Stimulated activated CD8-positive, alpha-beta memory T cell treated with anti-CD3 and anti-CD28 coated beads, Interleukin-2, amount 100 ng/mL, for 48 hours (primary cell): ENCODE measurements around the gene INA.
A peak's percentile ranks its signal among the peaks of the same experiment; 100 is the strongest.
"Not testable (repeated sequence)": the region's sequence is repeated elsewhere in the genome, so short reads cannot be mapped to it uniquely, and the experiment has no call there.

Source experiments
- DNase-seq, 2 donors: peaks; one replicate each; pipeline ENCODE4 v3.0.0-alpha.2; 2020; ENCODE audit warnings: low read depth in 2 of 2

Gene INA

GRCh38 chr10:103276896-103277712, at the start of gene INA:
Gene INA (plus strand): TSS chr10:103277138. CDS start chr10:103277212, 74 bp downstream.
- DNase-seq = peak in 1 of 2 donors; percentile 24

DNA sequence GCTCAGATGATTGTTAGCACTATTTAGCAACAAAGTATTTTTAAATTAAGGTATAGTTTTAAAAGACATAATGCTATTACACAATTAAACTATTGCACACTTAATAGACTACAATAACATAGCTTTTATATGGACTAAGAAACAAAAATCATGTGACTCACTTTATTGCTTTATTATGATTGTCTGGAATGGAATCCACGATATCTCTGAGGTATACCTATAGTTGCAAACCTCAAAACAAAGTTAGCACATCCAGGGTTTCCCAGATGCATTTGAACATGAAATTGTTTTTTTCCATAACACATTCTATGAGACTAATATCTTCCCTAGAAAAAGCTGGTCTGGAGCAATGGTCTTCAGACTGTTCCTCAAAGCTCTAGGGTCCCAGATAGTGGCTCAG, 49.5 kb upstream of the INA start:
- DNase-seq = no peak

- DNase-seq = no peak
Observed at GRCh38 chr10:103231047-103231551, 45.8 kb upstream of the INA start.

- DNase-seq = no peak
Observed at GRCh38 chr10:103232131-103232673, 44.7 kb upstream of the INA start.

DNA sequence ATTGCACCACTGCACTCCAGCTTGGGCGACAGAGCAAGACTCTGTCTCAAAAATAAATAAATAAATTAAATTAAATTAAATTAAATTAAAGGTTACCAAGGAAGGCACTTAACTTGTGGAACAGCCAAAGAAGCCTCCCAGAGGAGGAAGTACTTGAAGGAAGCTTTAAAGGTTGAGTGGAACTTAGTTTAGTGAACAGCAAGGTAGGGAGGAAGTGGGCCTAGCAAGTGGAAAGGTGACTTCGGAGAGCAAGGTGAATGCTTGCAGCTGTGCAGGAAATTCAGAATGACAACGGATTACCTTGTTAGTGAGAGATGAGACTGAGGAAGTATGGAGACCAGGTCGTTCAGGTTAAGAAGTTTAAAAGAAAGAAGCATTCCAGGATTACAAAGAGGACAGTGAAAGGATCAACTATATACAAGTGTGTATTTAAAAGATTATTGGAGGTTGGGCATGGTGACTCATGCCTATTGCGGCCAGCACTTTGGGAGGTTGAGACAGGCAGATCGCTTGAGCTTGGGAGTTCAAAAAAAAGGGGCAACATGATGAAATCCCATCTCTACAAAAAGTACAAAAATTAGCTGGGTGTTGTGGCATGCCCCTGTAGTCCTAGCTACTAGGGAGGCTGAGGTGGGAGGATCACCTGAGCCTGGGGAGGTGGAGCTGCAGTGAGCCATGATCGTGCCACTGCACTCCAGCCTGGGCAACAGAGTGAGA, 44.0 kb upstream of the INA start:
- no peak for DNase-seq

DNA sequence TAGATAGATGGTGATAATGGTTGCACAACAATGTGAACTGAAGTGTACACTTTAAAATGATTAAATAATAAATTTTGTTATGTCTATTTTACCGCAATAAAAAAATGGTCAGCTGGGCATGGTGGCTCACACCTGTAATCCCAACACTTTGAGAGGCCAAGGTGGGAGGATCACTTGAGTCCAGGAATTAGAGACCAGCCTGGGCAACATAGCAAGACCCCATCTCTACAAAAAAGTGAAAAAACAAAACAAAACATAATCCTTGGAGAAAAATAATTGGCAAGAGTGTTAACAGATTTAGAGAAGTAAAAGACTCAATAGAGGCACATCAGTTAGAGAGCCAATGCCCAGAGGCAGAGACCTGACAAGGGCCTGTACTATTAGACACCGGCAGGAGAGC, 41.2 kb upstream of the INA start:
- DNase-seq = no peak

- no peak for DNase-seq
Observed at GRCh38 chr10:103238506-103239252, 38.3 kb upstream of the INA start.

GRCh38 chr10:103241262-103242011, 35.5 kb upstream of the INA start:
- no peak for DNase-seq

DNA sequence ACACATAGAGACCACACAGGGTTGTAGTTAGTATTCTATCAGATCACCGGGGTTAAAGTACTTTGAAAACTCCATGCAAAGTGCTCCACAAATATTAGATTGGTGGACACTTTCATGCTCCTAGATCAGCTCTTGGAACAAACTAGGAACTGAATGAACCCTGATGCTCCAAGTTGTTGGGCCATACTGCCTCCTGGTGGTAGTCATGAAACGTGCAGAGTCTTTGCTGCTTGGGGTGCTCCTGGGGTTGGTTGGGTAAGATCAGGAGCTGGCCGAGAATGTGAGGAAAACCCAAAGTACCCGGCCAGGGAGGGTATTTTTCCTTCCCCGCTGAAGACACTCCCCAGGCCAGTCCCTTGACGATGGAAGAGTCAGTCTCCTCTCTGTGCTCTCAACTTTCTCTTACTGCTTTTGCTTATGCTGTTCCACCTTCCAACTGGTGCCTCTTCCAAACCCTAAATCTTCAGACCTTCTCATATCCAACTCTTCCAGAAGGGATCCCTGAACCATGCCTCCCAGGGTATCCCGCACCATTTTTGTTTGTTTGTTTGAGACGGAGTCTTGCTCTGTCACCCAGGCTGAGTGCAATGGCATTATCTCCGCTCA, 32.2 kb upstream of the INA start:
- peak; percentile 22 to 42 for DNase-seq

- not testable (repeated sequence) for DNase-seq
Observed at GRCh38 chr10:103245587-103245986, 31.4 kb upstream of the INA start, which contains the start of gene RPEL1. Gene RPEL1 (plus strand): TSS chr10:103245887. CDS start chr10:103245997, 110 bp downstream.

- DNase-seq = no peak
Observed at GRCh38 chr10:103246324-103246723, 30.6 kb upstream of the INA start.

DNA sequence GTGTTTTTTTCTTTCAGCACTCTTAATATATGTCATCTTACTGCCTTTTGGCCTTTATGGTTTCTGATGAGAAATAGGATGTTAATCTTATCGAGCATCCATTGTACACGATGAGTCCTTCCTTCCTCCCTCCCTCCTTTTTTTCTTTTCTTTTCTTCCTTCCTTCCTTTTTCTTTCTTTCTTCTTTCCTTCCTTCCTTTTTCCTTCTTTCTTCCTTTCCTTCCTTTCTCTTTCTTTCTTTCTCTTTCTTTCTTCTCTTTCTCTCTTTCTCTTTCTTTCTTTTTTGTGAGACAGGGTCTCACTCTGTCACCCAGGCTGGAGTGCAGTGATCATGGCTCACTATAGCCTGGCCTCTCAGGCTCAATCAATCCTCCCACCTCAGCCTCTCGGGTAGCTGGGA, 22.8 kb upstream of the INA start:
- no peak for DNase-seq

- DNase-seq = no peak
Observed at GRCh38 chr10:103254538-103255325, 22.2 kb upstream of the INA start.

DNA sequence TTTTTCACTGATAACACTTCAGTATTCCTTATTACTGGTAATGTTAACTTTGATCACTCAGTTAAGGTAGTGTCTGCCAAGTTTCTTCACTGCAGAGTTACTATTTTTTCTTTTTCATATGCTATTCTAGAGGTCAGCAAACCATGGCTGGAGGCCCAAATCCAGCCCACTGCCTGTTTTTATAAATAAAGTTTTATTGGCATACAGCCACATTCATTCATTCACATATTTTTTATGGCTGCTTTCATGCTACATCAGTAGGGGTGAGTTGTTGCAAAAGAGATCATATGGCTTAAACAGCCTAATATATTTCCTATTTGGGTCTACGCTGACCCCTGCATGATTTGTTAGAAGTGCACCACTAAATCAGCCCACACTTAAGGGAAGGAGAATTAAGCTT, 20.3 kb upstream of the INA start:
- DNase-seq = no peak

DNA sequence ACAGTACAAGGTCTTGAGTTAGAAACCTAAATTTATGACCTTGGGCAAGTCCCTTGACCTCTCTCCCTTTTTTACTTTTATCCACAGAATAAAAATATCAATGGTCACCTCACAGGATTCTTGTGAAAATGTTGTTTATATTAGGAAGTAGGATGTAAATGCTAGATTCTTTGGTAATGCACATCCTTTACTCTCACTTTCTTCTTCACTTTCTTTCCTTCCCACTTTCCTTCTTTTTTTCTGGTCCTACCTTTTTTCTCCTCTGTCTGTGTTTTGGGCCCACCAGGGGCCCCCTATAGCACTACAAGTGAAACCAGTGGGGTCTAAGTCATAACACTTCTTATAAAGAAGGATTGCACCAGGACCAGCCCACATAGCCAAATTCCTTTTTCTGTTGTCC, 19.1 kb upstream of the INA start:
- DNase-seq = no peak

DNA sequence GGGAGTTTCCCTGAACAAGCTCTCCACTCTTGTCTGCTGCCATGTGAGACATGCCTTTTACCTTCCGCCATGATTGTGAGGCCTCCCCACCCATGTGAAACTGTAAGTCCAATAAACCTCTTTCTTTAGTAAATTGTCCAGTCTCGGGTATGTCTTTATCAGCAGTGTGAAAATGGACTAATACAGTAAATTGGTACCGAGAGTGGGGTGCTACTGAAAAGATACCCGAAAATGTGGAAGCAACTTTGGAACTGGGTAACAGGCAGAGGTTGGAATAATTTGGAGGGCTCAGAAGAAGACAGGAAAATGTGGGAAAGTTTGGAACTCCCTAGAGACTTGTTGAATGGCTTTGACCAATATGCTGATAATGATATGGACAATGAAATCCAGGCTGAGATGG, 18.0 kb upstream of the INA start:
- DNase-seq = not testable (repeated sequence)

- no peak for DNase-seq
Observed at GRCh38 chr10:103259989-103260388, 16.9 kb upstream of the INA start.

- no peak for DNase-seq
Observed at GRCh38 chr10:103262229-103262628, 14.7 kb upstream of the INA start.

DNA sequence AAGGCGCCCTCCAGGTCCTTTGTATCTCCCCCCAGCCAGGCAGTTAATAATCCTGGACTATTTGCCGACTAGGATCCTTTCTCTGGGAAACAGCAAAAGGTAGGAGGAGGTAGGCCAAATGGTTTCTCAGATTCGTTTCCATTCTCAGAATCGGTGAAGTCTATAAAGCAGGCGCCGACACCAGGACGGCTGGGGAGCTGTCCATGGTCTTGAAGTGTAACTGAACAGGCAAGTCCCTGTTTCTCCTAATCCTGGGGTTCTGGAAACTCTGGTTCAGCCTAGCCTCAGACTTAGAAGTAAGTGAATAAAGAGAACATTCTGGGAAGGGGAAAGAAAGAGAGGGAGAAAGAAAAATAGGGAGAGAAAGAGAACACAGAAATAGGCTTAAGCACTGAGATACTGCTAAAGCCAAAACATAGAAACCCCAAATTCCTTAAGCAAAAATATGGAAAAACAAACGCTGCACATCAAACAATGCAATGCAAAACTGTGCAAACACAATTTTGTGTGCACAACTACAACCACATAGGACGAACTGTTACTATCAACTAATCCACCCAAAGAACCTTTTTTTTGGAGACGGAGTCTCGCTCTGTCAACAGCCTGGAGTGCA, 11.1 kb upstream of the INA start:
- peak in 1 of 2 donors; percentile 18 for DNase-seq
